NCI-H774 (cell line): ENCODE data around the gene KMT5C.
A peak's percentile ranks its signal among the peaks of the same experiment; 100 is the strongest.
"Not testable (repeated sequence)": the region's sequence is repeated elsewhere in the genome, so short reads cannot be mapped to it uniquely, and the experiment has no call there.

Source experiments
- DNase-seq: peaks from one replicate; lab custom pipeline; 2025; lab: John Stamatoyannopoulos, UW

The KMT5C gene

GRCh38 chr19:55319785-55320184 is 19.9 kb upstream of the KMT5C start:
- no peak for DNase-seq

DNA sequence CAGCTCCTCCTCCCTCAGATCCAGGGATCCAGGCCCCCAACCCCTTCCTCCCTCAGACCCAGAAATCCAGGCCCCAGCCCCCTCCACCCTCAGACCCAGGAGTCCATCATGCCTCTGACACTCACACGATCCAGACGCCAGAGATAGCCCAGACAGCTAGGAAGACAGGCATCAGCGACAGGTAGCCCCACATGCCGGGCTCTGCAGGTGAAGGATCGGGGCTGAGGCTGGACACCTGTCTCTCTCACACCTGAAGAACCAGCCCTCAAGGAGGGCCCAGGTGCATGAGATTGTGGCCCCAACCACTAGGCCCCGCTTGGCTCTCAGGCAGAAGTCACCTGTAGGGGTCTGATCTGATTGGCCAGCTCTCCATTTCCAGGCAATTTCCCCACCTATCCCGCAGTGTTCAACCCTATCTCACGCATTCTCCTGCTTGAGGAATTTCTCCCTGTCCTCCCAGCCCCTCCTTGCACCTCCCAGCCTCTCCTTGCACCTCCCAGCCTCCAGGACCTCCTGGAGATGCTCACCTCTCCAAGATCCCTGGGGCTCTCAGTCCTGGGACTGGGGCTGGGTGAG is 18.7 kb upstream of the KMT5C start:
- no peak for DNase-seq

GRCh38 chr19:55321466-55322137 is 18.1 kb upstream of the KMT5C start:
- no peak for DNase-seq

DNA sequence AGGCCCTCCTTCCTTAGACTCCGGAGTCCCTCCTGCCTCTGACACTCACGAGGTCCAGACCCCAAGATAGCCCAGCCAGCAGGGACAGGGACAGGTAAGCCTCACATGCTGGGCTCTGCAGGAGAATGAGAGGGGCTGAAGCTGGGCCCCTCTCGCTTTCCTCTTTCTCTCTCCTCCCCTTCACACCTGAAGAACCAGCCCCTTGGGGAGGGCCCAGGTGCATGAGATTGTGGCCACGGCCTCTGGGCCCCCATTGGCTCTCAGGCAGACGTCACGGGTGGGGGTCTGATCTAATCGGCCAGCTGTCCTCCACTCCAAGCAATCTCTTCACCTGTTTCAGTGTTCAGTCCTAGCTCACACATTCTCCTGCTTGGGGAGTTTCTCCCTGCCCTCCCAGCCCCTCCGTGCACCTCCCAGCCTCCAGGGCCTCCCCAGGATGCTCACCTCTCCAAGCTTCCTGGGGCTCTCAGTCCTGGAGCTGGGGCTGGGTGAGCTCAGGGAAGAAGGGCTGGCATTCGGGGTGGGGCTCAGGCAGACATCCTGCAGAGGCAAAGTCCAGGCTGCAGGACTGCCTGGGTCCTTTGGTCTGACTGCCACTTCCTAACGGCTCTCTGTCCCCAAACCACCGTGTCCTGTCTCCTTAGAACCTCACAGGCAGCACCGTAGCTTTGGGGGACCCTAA is 17.3 kb upstream of the KMT5C start:
- DNase-seq, result no peak

- no peak for DNase-seq
These were observed 15.0 kb upstream of the KMT5C start for GRCh38 chr19:55324662-55325061.

- DNase-seq, result no peak
These were observed 14.5 kb upstream of the KMT5C start, which contains the start of gene TMEM150B for GRCh38 chr19:55325172-55325571. TMEM150B (minus strand) TSS chr19:55325341; CDS start chr19:55321036, 4,305 bp downstream.

DNA sequence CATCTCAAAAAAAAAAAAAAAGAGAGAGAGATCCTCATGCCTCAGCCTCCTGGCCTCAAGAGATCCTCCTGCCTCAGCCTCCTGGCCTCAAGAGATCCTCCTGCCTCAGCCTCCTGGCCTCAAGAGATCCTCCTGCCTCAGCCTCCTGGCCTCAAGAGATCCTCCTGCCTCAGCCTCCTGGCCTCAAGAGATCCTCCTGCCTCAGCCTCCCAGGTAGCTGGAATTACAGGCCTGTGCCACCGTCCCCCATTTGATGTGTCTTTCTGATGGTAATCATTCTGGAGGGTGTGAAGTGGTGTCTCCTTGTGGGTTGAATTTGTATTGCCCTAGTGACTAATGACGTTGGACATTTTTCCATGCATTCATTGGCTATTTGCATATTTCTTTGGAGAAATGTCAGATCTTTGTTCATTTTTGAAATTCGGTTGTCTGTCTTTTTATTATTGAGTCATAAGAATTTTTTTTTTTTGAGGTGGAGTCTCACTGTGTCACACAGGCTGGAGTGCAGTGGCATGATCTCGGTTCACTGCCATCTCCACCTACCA is 10.8 kb upstream of the KMT5C start:
- not testable (repeated sequence) for DNase-seq

- DNase-seq, result not testable (repeated sequence)
These were observed 9.9 kb upstream of the KMT5C start for GRCh38 chr19:55329791-55330190.

GRCh38 chr19:55333870-55334269 is 5.8 kb upstream of the KMT5C start:
- no peak for DNase-seq

DNA sequence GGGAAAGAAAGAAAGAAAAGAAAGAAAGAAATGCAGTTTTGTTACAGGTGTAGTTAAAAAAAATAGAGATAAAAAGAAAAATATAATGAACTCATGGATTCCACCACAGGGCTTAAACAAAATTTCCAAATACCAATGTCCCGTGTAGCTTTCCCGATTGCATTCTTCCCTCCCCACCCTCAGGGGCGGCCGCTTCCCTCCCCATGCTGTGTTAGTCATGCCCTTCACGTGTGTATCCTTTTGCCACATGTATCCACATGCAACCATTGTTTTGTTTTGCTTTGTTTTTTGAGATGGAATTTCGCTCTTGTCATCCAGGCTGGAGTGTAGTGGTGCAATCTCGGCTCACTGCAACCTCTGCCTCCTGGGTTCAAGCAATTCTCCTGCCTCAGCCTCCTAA is 3.6 kb upstream of the KMT5C start:
- DNase-seq, result no peak

DNA sequence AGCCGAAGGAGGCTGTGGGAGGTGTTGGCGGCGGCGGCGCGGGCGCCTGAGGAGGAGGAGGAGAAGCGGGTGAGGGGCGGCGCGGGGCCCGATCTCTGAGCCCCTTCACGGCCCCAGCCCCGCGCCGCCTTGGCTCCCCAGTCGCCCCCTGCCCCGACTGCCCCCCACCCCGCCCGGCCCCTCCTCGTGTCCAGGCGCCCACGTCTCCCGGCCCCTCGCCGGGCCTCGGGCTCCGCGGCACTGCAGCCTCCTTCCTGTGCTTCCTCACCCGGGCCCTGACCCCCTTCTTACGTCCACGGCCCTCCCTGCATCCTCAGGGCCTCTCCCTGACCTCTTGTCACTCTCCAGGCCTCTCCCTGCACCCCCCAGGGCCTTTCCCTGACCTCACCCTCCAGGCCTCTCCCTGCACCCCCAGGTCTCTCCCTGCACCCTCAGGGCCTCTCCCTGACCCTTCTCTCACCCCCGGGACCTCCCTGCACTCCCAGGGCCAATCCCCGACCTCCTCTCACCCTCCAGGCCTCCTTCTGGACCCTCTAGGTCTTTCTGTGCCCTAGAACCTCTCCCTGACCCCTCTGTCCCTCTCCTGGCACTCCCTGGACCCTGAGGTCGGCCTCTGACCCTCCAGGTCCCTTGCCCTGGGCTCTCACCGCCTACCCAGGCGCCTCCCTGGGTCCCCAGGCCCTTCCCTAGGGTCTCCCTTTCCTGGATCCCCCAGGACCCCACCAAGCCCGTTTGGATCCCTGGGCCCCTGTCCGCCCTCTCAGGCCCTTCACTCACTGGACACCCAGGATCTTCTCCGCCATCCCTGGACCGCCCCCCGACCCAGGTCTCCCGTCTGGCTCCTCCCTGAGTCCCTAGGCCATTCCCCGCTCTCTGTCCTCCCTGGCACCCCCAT is 460 bp downstream of the KMT5C start:
- no peak for DNase-seq

GRCh38 chr19:55340784-55341147 is 1.1 kb downstream of the KMT5C start:
- DNase-seq, result no peak

DNA sequence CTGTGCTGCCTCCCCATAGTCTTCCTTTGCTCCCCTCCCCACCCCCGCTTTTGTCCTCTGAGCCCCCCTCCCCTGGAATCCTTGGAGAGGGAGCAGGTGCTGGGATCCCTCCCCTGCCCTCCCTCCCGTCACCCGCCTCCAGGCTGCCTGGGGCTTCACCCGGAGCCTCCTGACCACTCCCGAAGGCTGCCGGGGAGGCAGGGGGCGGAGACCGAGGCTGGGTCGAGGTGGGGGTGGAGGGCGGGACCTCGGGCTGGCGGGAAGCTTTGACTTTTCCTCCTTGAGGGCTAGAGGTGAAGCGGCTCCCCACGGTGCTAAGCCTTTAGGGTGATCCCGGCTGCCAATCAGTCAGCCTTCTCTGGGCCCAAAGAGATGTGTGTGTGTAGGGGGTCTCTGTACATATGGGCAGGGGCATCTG is 1.5 kb downstream of the KMT5C start:
- peak; percentile 77 for DNase-seq

DNA sequence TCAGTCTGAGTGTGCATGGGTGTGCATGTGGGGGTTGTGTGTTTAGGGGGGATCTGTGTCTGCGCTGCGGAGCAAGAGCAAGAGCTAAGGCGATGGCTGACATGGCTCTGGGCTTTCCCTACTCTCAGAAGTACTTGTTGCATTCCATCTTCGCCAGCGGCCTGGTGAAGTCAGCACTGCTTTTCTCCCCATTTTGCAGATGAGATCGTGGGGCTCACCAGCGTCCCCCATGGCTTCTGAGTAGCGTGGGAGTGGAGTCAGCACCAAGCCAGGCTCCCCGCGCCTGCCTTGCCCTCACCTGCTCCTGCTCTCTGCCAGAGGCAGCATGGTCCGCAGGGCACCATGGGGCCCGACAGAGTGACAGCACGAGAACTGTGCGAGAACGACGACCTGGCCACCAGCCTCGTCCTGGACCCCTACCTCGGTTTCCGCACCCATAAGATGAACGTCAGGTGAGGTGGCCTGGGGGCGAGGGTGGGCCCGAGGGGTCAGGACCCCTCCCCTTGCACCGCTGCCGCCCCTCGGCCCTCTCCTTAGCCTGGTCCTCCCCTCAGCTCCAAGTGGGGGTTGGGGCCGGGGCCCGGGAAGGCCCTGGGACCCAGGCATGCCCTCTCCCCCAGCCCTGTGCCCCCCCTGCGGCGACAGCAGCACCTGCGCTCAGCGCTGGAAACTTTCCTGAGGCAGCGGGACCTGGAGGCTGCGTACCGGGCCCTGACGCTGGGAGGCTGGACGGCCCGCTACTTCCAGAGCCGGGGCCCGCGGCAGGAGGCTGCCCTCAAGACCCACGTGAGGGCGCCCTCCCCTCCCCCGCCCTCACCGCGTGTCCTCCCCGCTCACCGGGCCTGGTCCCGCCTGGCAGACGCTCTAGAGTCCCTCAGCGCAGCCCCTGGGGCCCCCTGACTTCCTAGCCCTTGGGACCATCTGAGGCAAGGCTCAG is 2.2 kb downstream of the KMT5C start:
- no peak for DNase-seq

DNA sequence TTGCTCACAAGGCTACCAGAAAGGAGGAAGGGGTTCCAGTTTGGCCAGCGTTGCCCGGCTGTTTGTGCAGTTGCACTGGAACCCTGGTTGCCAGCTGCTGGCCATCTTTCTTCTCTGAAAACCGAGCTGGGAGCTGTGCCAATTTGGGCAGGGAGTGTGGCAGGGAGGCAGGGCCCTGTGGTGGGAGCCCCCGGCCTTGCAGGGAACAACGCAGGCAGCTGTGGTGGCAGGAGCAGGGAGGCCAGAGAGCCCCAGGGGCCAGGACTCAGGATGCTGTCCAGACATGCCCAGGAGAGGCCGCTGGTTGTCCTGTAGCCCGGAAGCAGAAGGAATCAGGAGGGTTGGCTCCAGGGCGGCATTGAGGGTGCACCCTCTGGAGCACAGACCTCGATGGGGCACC is 4.8 kb downstream of the KMT5C start:
- no peak for DNase-seq

DNA sequence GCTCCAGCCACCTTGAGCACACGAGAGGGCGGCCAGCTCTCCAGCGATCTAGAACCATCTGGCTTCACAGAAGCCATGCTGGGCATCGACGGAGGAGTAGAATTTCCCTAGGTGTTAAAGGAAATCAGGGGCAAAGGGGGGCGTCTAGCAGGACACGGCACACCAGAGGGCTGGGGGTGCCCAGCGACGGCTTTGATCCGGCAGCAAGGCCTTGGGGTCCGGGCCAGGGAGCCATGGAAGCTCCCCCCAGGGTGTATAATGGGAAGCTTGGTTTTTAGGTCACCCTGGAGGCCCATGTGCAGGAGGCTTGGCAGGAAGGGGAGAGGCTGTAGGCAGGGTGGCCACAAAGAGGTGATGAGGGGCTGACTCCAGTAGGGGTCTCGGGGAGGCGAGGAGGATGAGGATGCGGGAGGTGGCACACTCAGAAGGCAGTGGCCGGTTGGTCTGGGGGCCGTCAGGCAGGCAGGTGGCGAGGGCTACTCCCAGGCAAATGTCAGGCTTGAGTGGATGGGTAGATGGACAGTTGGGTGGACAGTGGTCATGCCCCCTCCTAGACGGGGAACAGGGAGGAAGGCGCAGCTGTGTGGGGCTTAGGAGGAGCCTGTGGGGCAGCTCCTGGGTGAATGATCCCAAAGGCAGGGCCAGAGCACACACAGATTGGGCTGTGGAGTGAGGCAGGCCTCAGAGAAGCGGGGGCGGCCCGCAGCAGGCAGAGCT is 5.6 kb downstream of the KMT5C start:
- DNase-seq, result no peak

GRCh38 chr19:55345818-55346724 is 6.4 kb downstream of the KMT5C start:
- DNase-seq, result no peak

DNA sequence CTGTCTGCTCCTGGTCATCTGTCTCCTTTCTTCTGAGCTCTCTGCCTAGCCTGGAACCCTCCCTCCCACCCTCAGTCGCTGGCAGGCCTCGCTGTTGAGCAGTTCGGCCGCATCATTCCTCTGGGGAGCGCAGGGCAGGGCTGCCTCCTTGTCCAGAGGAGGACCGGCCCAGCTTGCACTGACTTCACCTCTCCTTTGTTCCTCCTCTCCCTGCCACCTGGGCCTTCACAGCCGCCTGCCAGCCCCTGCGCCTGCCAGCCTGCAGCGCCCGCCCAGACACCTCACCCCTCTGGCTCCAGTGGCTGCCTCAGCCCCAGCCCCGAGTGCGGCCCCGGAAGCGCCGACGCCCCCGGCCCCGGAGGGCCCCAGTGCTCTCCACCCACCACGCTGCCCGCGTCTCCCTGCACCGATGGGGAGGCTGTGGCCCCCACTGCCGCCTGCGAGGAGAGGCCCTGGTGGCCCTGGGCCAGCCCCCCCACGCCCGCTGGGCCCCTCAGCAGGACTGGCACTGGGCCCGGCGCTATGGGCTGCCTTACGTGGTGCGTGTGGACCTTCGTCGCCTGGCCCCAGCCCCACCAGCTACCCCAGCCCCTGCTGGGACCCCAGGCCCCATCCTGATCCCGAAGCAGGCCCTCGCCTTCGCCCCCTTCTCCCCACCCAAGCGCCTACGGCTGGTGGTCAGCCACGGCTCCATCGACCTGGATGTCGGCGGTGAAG is 7.2 kb downstream of the KMT5C start:
- DNase-seq, result no peak
